Endometrial microvascular endothelial cells (primary cell): Measurements from ENCODE around the gene PLD3. TPM values are rescaled to one million over a fixed set of nuclear protein-coding genes. Genes with fewer than 3 reads are reported as not detected.

Experiments used
- in situ Hi-C: cut with HindIII; loops from 2 replicates; pipeline ENCODE4 v1.10.0; 2017; ENCODE audit warnings: low sequenced_read_pairs, low pct_unique_long_range_greater_than_20kb; ENCODE audit errors: inconsistent ontology term
- total RNA-seq: library from RNA; depleted of rRNA; stranded (reverse); fragments of >200 nt; gene quantifications from one replicate; pipeline ENCODE4 v1.2.3, GENCODE V29; 2015; ENCODE audit errors: inconsistent ontology term

The PLD3 gene, protein sequence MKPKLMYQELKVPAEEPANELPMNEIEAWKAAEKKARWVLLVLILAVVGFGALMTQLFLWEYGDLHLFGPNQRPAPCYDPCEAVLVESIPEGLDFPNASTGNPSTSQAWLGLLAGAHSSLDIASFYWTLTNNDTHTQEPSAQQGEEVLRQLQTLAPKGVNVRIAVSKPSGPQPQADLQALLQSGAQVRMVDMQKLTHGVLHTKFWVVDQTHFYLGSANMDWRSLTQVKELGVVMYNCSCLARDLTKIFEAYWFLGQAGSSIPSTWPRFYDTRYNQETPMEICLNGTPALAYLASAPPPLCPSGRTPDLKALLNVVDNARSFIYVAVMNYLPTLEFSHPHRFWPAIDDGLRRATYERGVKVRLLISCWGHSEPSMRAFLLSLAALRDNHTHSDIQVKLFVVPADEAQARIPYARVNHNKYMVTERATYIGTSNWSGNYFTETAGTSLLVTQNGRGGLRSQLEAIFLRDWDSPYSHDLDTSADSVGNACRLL
- 404 TPM for total RNA-seq

DNA sequence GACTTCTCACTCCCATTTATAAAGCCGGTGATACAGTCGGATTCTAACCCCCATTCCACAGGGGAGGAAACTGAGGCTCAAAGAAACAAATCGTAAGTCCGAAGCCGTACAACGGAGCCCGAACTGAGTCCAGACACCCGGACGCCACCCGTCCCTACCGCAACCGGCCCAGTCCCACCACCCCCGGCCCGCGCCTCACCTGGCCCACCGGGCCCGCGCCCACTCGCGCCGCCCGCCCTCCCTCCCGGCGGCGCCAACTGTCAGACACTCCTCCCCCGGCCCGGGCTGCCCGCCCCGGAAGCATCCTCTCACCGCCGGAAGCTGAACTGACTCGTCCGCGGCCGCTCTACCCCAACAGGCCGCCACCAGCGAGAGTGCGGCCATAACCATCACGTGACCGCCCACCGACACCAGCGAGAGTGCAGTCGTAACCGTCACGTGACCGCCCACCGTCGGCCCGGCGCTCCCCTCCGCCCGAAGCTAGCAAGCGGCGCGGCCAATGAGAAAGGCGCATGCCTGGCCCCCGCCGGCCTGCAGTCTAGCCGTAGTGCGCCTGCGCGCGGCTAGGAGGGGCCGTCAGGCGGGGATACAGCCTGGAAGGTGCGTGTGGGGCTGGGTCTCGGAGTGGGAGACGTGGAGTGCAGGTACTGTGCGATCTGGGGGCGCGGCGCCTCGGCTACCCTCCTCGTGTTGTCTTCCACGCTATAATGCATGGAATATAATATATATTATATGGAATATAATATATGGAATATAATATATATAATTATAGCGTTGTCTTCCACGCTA lies at the start of gene PLD3, which contains the start of gene C19orf47:
TSS of gene PLD3 (plus strand) at position 571 of the 789 bp plus-strand sequence. CDS start 17,789 bp downstream, outside the sequence.
TSS of gene C19orf47 (minus strand) at position 273 of the 789 bp plus-strand sequence. CDS start 6,540 bp downstream, outside the sequence.
- in situ Hi-C loops, result no loop called here

DNA sequence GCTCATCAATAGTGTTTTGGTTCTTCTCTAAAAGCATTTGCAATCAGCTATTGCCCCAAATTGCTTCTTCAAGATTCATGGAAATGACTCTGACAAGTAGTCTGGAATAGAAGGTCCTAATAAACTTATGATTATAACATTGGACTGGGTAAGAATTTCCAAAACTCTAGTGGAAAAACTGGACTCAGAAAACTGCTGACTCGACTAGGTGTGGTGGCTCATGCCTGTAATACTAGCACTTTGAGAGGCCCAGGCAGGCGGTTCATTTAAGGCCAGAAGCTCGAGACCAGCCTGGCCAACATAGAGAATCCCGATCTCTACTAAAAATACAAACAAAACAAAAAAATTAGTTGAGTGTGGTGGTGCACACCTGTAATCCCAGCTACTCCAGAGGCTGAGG lies 47.8 kb upstream of the PLD3 start:
- in situ Hi-C loops, result no loop called here

GRCh38 chr19:40302224-40303011 lies 46.1 kb upstream of the PLD3 start:
- in situ Hi-C loops, result no loop called here

GRCh38 chr19:40303765-40304164 lies 44.7 kb upstream of the PLD3 start:
- in situ Hi-C loops, result no loop called here

DNA sequence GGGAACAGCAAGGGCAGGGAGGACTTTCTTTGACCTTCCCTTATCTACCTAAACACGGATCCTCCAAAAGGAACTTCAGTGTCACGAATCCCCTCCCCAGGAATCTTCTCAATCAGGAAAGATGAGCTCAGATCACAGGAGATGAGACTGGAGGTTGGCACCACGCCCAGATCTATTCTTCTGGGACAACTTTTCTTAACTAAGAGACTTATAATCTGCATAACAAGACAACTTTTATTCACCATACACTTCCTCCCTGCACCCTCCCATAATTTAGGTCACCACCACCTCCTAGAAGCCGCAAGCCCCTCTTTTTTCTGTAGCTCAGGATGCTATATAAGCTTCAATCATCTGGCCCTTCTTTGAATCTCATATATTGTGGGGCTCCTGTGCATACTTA lies 44.2 kb upstream of the PLD3 start:
- in situ Hi-C loops, result no loop called here

DNA sequence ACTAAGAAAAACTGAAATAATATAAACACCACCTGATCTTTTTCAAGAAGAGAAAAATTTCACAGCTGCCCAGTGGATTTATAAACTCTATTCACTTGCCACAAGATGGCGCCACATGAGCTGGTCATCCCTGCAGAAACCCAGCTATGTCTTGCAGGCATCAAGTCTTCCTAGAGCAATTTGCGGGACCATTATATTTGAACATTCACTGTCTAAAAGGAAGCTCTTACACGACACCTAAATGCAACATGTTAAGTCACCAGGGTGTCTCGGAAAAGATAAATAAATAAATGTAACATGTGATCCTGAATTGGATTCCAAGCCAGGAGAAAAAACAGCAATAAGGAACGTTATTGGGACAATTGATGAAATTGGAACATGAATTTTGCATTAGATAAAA lies 43.1 kb upstream of the PLD3 start:
- in situ Hi-C loops, result no loop called here

DNA sequence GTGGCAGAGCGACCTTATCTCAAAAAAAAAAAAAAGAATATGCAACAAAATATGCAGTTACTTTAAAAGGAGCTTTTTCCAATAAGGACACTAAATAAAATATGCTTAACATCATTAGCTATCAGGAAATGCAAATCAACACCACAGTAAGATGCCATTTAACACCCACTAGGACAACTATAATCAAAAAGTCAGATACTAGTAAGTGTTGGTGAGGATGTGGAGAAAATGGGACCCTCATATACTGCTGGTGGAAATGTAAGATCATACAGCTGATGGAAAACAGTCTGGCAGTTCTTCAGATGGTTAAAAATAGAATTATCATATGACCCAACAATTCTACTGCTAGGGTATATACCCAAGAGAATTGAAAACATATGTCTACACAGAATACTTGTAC lies 38.8 kb upstream of the PLD3 start:
- in situ Hi-C loops, result no loop called here

DNA sequence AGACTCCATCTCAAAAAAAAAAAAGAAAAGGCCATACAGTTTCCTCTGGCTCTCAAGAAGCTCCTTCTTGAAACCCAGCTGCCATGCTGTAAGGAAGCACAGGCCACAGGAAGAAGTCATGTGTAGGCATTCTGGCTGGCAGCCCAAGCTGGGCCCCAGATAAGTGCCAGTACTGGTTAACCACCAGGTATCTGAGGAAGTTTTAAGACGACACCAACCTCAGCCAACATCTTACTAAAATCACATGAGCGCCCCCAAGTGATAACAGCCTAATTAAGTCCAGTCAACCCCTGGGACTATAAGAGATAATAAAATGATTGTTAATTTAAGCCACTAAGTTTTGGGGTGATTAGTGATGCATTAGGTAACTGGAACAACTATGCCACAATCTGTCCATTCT lies 36.0 kb upstream of the PLD3 start:
- in situ Hi-C loops, result no loop called here

- in situ Hi-C loops, result no loop called here
These were observed 35.1 kb upstream of the PLD3 start for GRCh38 chr19:40313229-40313983.

DNA sequence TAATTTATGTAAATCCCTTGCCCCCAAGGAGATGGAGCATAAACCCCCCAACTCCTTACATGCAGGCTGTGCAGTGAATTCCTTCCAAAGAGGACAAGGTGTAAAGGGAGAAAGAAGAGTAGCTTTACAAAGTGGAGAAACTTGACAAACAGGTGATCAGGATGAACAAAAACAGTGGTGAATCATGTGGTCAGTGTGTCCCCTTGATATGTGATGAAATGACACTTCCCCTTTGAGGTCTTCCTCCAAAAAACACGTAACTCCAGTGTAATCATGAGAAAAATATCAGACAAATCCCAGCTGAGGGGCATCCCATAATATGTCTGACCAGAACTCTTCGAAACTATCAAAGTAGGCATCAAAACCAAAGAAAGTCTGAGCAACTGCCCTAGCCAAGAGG lies 33.8 kb upstream of the PLD3 start:
- in situ Hi-C loops, result no loop called here

DNA sequence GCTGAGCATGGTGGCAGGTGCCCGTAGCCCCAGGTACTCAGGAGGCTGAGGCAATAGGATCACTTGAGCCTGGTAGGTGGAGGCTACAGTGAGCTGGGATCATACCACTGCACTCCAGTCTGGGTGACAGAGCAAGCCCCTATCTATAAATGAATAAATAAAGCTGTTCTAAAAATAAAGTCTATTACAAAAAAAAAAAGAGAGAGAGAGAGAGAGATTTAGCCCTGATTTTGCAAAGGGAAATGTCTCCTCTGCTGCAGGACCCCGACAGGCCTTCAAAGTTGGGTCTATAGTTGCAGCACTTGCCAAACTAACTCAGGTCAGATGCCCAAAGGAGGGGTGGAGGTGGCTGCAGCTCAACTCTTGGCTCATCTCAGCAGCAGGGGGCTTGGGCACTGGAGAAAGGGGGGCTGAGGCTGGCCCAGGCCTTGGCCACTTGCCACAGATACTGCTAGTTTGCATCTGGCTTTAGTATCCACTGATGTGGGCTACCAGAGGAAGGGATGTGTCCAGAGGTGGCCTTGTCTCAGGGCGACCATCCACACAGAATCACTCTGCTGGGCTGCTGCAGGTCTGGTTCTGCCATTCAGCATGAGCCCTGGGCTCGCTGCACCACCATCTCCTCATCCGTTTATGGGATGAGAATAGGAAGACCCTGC lies 32.6 kb upstream of the PLD3 start:
- in situ Hi-C loops, result no loop called here

- in situ Hi-C loops, result no loop called here
These were observed 31.2 kb upstream of the PLD3 start for GRCh38 chr19:40317338-40317737.

- in situ Hi-C loops, result no loop called here
These were observed 27.9 kb upstream of the PLD3 start for GRCh38 chr19:40320558-40320935.

DNA sequence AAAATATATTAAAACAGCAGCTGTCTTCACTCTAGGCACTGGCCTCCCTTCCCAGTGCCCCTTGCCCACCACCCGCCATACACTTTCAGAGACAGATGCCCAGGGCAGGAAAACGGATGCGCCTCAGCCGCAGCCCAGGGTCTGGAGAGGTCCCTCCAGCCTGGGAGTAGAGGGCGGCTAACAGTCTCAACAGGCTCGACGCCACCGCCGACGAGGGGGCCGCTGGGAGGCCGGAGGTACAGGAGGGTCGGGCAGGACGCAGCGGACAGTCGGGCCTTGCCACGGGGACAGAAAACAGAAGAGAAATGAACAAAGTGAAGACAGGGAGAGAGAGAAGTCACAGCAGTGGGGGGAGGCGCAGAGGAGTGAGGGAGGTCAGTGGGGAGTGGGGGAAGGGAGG lies 27.4 kb upstream of the PLD3 start:
- in situ Hi-C loops, result no loop called here

GRCh38 chr19:40321566-40322270 lies 26.8 kb upstream of the PLD3 start:
- in situ Hi-C loops, result no loop called here

DNA sequence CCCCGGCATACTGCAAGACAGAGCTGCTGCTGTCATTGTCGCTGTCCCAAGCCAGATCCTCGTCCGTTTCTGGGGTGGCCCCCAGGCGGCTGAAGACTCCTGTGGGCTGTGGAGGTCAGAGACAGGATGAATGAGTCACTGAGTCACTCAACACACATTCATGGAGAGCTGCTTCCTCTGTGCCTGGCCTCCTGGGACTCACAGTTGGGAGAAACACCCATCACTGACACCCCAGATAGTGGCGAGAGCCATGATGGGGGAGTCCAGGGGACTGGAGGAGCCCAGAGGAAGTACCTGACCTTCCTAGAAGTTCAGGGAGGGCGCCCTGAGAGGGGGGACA lies 26.3 kb upstream of the PLD3 start:
- in situ Hi-C loops, result no loop called here

DNA sequence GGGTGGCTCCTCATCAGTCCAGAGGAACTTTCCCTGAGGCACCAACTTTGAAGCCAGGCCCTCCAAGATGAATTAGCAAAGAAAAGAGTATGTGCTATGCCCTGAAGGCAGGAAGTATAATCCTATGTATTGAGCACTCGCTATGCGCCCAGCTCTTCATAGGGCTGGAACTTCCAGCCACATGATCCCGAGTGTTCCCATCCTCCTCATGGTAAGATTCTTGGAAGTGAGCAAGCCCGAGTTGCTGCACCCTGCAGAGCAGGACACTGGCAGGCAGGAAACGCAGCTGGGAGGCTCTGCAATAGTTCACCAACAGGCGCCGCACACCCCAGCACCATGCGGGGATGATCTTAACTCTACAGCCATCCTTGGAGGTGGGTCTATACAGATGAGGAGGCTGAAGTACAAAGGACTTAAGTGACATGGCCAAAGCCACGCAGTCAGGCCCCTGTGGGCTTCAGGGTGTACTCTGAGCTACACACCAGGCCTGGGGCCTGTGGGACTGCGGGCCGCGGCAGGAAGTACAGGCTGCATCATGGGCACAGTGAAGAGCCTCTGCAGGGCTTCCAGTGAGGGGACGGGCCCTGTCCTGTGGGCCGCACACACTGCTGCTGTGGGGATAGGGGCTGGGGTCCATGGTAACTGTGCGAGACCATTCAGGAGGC lies 25.4 kb upstream of the PLD3 start:
- in situ Hi-C loops, result no loop called here
